Activated effector memory CD4-positive, alpha-beta T cell treated with anti-CD3 and anti-CD28 coated beads, Interleukin-2, amount 50 U/mL, for 16 hours (primary cell): ENCODE results near the gene CLPTM1.
"Not testable (repeated sequence)": the region's sequence is repeated elsewhere in the genome, so short reads cannot be mapped to it uniquely, and the experiment has no call there.

Experiments used
- DNase-seq: peaks from one replicate; pipeline ENCODE4 v3.0.0-alpha.2; 2020

Gene CLPTM1

GRCh38 chr19:44947041-44947581, 8.1 kb upstream of the CLPTM1 start:
- DNase-seq: no peak

- no peak for DNase-seq
These were observed 6.9 kb upstream of the CLPTM1 start for GRCh38 chr19:44948237-44948636.

GRCh38 chr19:44948763-44949374, 6.3 kb upstream of the CLPTM1 start:
- DNase-seq: no peak

GRCh38 chr19:44949550-44949949, 5.6 kb upstream of the CLPTM1 start:
- no peak for DNase-seq

- DNase-seq: peak; percentile 79
These were observed 3.7 kb upstream of the CLPTM1 start for GRCh38 chr19:44951179-44952159.

- DNase-seq: no peak
These were observed 917 bp upstream of the CLPTM1 start for GRCh38 chr19:44954278-44954648.

- DNase-seq: no peak
These were observed 592 bp downstream of the CLPTM1 start for GRCh38 chr19:44955505-44956439.

- DNase-seq: no peak
These were observed 2.3 kb downstream of the CLPTM1 start for GRCh38 chr19:44957526-44957925.

- no peak for DNase-seq
These were observed 2.9 kb downstream of the CLPTM1 start for GRCh38 chr19:44958090-44958489.

GRCh38 chr19:44959691-44960090, 4.5 kb downstream of the CLPTM1 start:
- DNase-seq: no peak

- no peak for DNase-seq
These were observed 5.9 kb downstream of the CLPTM1 start for GRCh38 chr19:44960906-44961728.

GRCh38 chr19:44961821-44962220, 6.6 kb downstream of the CLPTM1 start:
- DNase-seq: no peak

GRCh38 chr19:44968118-44968517, 12.9 kb downstream of the CLPTM1 start:
- DNase-seq: no peak

GRCh38 chr19:44968670-44969069, 13.5 kb downstream of the CLPTM1 start:
- DNase-seq: no peak

GRCh38 chr19:44969437-44969836, 14.3 kb downstream of the CLPTM1 start:
- no peak for DNase-seq

- not testable (repeated sequence) for DNase-seq
These were observed 16.3 kb downstream of the CLPTM1 start for GRCh38 chr19:44971451-44971850.

GRCh38 chr19:44972802-44973201, 17.6 kb downstream of the CLPTM1 start:
- DNase-seq: no peak

- no peak for DNase-seq
These were observed 19.0 kb downstream of the CLPTM1 start for GRCh38 chr19:44973982-44974735.

- DNase-seq: no peak
These were observed 19.7 kb downstream of the CLPTM1 start for GRCh38 chr19:44974857-44975256.

- no peak for DNase-seq
These were observed 20.3 kb downstream of the CLPTM1 start for GRCh38 chr19:44975444-44975843.

GRCh38 chr19:44984005-44984404, 28.8 kb downstream of the CLPTM1 start:
- DNase-seq: no peak
